ENCODE data around the gene BDH1.

DNA sequence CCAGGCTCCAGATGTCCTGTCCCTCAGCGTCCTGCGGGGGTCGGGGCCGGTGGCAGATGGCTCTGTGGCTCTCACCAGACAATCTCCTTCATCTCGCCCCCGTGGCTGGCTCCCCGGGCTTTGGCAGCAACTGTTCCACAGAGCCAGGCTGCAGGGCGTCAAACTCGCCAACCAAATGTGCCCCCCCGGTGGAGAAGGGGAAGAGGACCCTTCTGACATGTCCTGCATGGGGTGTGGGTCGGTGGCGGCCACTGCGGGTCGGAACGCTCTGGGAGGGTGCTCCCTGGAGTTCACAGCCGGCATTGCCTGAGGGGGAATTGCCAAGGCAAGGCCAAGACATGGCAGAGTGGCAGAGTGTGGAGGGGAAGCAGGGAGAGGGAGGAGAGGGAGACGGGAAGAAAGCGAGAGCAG, 36.0 kb downstream of the BDH1 start:
- TF ChIP-seq CTCF (IDR thresholded peaks at IDR 0.05; ENCODE audit: low read depth, low read length) (no peak), EZH2phosphoT487 (IDR thresholded peaks at IDR 0.05; ENCODE audit: low read depth) (no peak)

All from OCI-LY3 (cell line).